ENCODE measurements around the gene HPS5.
A peak's percentile ranks its signal among the peaks of the same experiment; 100 is the strongest.

Gene HPS5

GRCh38 chr11:18245396-18245795 lies 76.5 kb downstream of the HPS5 start:
- no peak for TF ChIP-seq CTCF (IDR thresholded peaks at IDR 0.05)
- no peak overlapping the region for H3K4me3 ChIP-seq
- no peak overlapping the region for H3K27ac ChIP-seq
- no peak for DNase-seq (ENCODE audit: low spot score)

GRCh38 chr11:18243783-18244362 lies 78.1 kb downstream of the HPS5 start:
- Histone ChIP-seq H3K4me3 (no peak overlapping the region), H3K27ac (no peak overlapping the region)
- no peak for DNase-seq (ENCODE audit: low spot score)
- peak; percentile 34 for TF ChIP-seq CTCF (IDR thresholded peaks at IDR 0.05)

GRCh38 chr11:18239655-18240054 lies 82.3 kb downstream of the HPS5 start:
- no peak for DNase-seq (ENCODE audit: low spot score)
- Histone ChIP-seq H3K27ac (no peak overlapping the region), H3K4me3 (no peak overlapping the region)
- TF ChIP-seq CTCF (IDR thresholded peaks at IDR 0.05) = no peak

GRCh38 chr11:18236664-18237356 lies 85.1 kb downstream of the HPS5 start, which contains the start of gene SAA4:
Gene SAA4, minus strand, starts transcription at chr11:18236802. Its CDS starts 876 bp downstream, at chr11:18235926.
- no peak within 1 kb of the TSS for H3K27ac ChIP-seq
- DNase-seq (ENCODE audit: low spot score) = no peak
- H3K4me3 ChIP-seq = no peak within 1 kb of the TSS
- TF ChIP-seq CTCF (IDR thresholded peaks at IDR 0.05) = no peak

GRCh38 chr11:18235394-18236334 lies 86.3 kb downstream of the HPS5 start:
- DNase-seq (ENCODE audit: low spot score) = no peak
- Histone ChIP-seq H3K4me3 (no peak overlapping the region), H3K27ac (no peak overlapping the region)
- TF ChIP-seq CTCF (IDR thresholded peaks at IDR 0.05) = no peak

- DNase-seq (ENCODE audit: low spot score) = no peak
- no peak for TF ChIP-seq CTCF (IDR thresholded peaks at IDR 0.05)
- no peak overlapping the region for H3K4me3 ChIP-seq
- no peak overlapping the region for H3K27ac ChIP-seq
These were observed 88.0 kb downstream of the HPS5 start for GRCh38 chr11:18233912-18234311.

Data from coronary artery (tissue), 2 donors.